K562 (cell line): ENCODE data around the gene GNAI2.

Experiments used
- BRF2 ChIP-seq: IDR thresholded peaks from 3 replicates; pipeline ENCODE4 v1.6.1; 2011; ENCODE audit warnings: borderline replicate concordance, mild to moderate bottlenecking; ENCODE audit not compliant: insufficient read length, insufficient read depth
- CBFA2T3 ChIP-seq: fragments of 450-650 bp; IDR thresholded peaks from 2 replicates; pipeline ENCODE4 v1.6.1; 2017
- CREB1 ChIP-seq, 2 experiments: sonication (generic) in 1 of 2; formaldehyde crosslinking in 1 of 2; IDR thresholded peaks; 2 replicates each; pipeline versions ENCODE4 v1.6.1 to v1.8.0; 2012 to 2022; ENCODE audit warnings: inconsistent platforms in 1 of 2, mild to moderate bottlenecking in 1 of 2, missing genetic modification reagents in 1 of 2, moderate library complexity in 1 of 2
- CXXC5 ChIP-seq: fragments of 250-450 bp; sonication (Bioruptor Pico); IDR thresholded peaks from 2 replicates; pipeline ENCODE4 v1.8.0; 2022; ENCODE audit warnings: inconsistent platforms, mild to moderate bottlenecking, moderate library complexity
- EZH2 ChIP-seq: IDR thresholded peaks from 2 replicates; pipeline ENCODE4 v1.6.1; 2012; ENCODE audit warnings: low read depth, mild to moderate bottlenecking, inconsistent platforms, low read length, borderline replicate concordance
- FOS ChIP-seq: IDR thresholded peaks from 3 replicates; pipeline ENCODE4 v1.6.1; 2011; ENCODE audit not compliant: insufficient read length; ENCODE audit errors: extremely low read depth
- JUND ChIP-seq, 2 experiments: IDR thresholded peaks; 2 replicates in 1 of 2; 3 replicates in 1 of 2; pipeline ENCODE4 v1.6.1; 2011; ENCODE audit warnings: borderline replicate concordance in 2 of 2, low read depth in 2 of 2, low read length in 2 of 2, improper control_type of control experiment in 1 of 2, missing biosample characterization in 1 of 2, missing genetic modification characterization in 1 of 2, missing genetic modification reagents in 1 of 2
- MAX ChIP-seq: sonication (generic); formaldehyde crosslinking; IDR thresholded peaks from 2 replicates; pipeline ENCODE4 v1.9.0; 2022; ENCODE audit warnings: mild to moderate bottlenecking, missing genetic modification reagents
- MEIS2 ChIP-seq: fragments of 450-650 bp; IDR thresholded peaks from 2 replicates; pipeline ENCODE4 v1.6.1; 2014; ENCODE audit warnings: mild to moderate bottlenecking; ENCODE audit not compliant: partially characterized antibody
- POLR2A ChIP-seq: fragments of 450-650 bp; conservative IDR thresholded peaks from 2 replicates; pipeline ENCODE4 v1.6.1; 2016
- POLR2AphosphoS5 ChIP-seq: IDR thresholded peaks from 2 replicates; pipeline ENCODE4 v1.6.1; 2011; ENCODE audit warnings: mild to moderate bottlenecking, low read depth, low read length, moderate library complexity; ENCODE audit not compliant: control insufficient read depth, insufficient read depth
- RBBP5 ChIP-seq: fragments of 200-600 bp; sonication (generic); IDR thresholded peaks from 2 replicates; pipeline ENCODE4 v1.6.1; 2012; ENCODE audit warnings: borderline replicate concordance, mild to moderate bottlenecking, low read length, control low read depth, inconsistent platforms; ENCODE audit not compliant: insufficient read depth, poor library complexity, severe bottlenecking
- ZFP36 ChIP-seq: fragments of 150-350 bp; IDR thresholded peaks from 2 replicates; pipeline ENCODE4 v1.6.1; 2018; ENCODE audit warnings: low read length, low read depth; ENCODE audit not compliant: partially characterized antibody

GRCh38 chr3:50208677-50209344 is 27.2 kb upstream of the GNAI2 start:
- TF ChIP-seq POLR2AphosphoS5, result no peak
- TF ChIP-seq ZFP36, result no peak
- TF ChIP-seq MAX (CRISPR knock-in tag), result no peak
- TF ChIP-seq JUND (IDR thresholded peaks at IDR 0.05; ENCODE audit: borderline replicate concordance, low read depth, low read length), result no peak
- TF ChIP-seq JUND (tag; IDR thresholded peaks at IDR 0.05; ENCODE audit: borderline replicate concordance, low read depth, low read length), result no peak
- TF ChIP-seq BRF2, result no peak
- TF ChIP-seq CBFA2T3, result no peak
- no peak for TF ChIP-seq CREB1 (IDR thresholded peaks at IDR 0.05)
- no peak for TF ChIP-seq CREB1 (CRISPR knock-in tag; IDR thresholded peaks at IDR 0.05)
- no peak for TF ChIP-seq POLR2A
- no peak for TF ChIP-seq MEIS2
- TF ChIP-seq EZH2, result no peak
- no peak for TF ChIP-seq CXXC5 (CRISPR knock-in tag)
- TF ChIP-seq RBBP5, result no peak
- no peak for TF ChIP-seq FOS
